Activated CD4-positive, alpha-beta T cell treated with anti-CD3 and anti-CD28 coated beads, Interleukin-2, amount 50 U/mL, for 16 hours (primary cell): ENCODE data around the gene KRTAP10-8.
"Not testable (repeated sequence)": the region's sequence is repeated elsewhere in the genome, so short reads cannot be mapped to it uniquely, and the experiment has no call there.

ENCODE experiments used
- DNase-seq: peaks from one replicate; pipeline ENCODE4 v3.0.0-alpha.2; 2020

The KRTAP10-8 gene

GRCh38 chr21:44599264-44600029 is 12.4 kb upstream of the KRTAP10-8 start:
- no peak for DNase-seq

DNA sequence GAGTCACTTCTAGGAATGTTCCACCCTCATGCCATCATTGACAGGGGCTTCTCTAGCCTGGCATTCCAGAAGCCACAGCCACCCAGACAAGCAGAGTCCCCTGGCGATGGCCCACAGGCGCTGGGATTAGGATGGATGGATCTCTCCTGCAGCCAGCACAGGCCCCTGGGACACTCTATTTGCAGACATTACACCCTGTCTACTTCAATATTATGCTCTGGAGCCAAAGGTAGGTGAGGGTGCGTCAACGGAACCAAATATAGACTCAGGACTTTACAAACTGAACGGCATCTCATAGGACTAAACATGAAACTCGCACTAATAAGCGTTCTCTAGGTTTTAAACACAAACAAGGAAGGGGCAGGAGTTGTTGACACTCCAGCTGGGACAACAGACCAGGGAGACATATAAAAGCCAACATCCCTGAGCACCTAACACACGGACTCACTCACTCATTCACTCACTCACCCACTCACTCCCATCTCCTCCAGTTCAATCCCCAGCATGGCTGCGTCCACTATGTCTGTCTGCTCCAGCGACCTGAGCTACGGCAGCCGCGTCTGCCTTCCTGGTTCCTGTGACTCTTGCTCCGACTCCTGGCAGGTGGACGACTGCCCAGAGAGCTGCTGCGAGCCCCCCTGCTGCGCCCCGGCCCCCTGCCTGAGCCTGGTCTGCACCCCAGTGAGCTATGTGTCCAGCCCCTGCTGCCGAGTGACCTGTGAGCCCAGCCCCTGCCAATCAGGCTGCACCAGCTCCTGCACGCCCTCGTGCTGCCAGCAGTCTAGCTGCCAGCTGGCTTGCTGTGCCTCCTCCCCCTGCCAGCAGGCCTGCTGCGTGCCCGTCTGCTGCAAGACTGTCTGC is 11.5 kb upstream of the KRTAP10-8 start, which contains the start of gene KRTAP10-7:
TSS of gene KRTAP10-7 (plus strand) at position 480 of the 861 bp plus-strand sequence. CDS start at position 505, 25 bp downstream.
- DNase-seq, result not testable (repeated sequence)

GRCh38 chr21:44601091-44601490 is 10.8 kb upstream of the KRTAP10-8 start:
- DNase-seq, result not testable (repeated sequence)

DNA sequence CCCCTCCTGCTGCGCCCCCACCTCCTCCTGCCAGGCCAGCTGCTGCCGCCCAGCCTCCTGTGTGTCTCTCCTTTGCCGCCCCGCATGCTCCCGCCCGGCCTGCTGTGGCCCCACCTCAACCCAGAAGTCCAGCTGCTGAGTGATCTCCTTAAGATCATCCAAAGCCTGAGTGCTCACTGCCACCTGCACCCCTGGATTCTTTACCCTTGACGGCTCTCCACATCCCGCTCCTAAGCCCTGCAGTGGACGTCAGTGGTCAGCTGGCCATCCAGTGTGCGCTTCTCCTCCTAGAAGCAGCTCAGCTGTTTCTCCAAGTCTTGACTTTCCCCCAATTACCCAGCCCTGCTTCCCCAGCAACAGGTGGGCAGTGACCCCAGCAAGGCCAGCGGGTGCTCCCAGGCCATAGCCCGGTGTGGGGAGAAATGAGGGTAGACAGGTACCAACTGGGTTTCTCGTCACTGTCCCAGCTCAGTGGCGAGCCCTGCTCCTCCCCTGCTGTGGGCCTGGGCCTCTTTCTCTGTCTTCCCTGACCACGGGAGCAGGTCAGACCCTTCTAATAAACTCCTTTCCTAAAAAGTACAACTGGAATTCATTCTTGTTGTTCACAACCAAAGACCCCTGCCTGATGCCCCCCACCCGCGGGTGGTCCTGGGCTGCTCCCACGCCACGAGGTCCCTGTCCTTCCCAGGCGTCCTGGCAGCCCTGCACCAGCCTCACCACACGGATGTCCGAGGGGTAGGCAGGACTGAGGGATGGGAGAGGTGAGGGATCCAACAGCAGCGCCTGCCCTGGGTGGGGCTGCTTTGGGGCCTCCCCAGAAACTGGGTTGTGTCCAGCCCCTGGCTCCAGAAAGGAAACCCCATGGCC is 10.1 kb upstream of the KRTAP10-8 start:
- DNase-seq, result no peak

DNA sequence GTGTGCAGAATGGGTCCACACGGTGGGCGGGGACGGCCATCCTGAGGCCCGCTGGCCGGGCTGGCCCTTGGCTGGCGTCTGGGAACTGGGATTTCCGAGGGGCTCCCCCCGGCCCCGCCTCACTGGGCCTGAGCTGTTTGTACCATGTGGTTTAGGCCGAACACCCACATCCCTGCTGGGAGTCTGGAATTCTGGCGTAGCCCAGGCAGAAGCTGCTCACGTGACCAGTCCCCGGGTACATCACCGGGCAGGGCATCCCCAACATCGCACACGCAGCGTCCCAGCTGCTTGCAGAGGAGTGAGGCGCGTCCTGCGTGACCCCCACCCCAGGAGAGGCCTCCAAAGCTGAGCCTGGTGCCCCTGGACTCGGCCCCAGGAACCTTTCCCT is 9.4 kb upstream of the KRTAP10-8 start:
- no peak for DNase-seq

GRCh38 chr21:44603109-44603875 is 8.6 kb upstream of the KRTAP10-8 start:
- no peak for DNase-seq

GRCh38 chr21:44603911-44604310 is 8.0 kb upstream of the KRTAP10-8 start:
- no peak for DNase-seq

DNA sequence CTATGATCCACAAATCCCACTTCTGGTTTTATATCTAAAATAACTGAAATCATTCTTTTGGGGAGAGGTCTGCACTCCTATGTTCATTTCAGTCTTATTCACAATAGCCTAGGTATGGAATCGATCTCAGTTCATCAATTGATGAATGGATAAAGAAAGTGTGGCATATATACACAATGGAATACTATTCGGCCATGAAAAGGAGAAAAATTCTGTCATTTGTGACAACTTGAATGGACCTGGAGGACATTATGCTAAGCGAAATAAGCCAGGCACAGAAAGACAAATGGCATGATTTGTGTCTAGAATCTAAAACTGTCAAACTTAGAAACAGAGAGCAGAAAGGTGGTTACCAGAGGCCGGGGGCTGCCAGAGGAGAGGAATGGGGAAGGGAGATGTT is 5.4 kb upstream of the KRTAP10-8 start:
- DNase-seq, result no peak

GRCh38 chr21:44609193-44609592 is 2.7 kb upstream of the KRTAP10-8 start:
- no peak for DNase-seq

- not testable (repeated sequence) for DNase-seq
Observed at GRCh38 chr21:44610157-44610843, 1.6 kb upstream of the KRTAP10-8 start.

GRCh38 chr21:44611551-44611950 is 328 bp upstream of the KRTAP10-8 start:
- no peak for DNase-seq

- no peak for DNase-seq
Observed at GRCh38 chr21:44612669-44613229, 870 bp downstream of the KRTAP10-8 start.

- no peak for DNase-seq
Observed at GRCh38 chr21:44613386-44614155, 1.7 kb downstream of the KRTAP10-8 start.

- no peak for DNase-seq
Observed at GRCh38 chr21:44614161-44614631, 2.3 kb downstream of the KRTAP10-8 start.

DNA sequence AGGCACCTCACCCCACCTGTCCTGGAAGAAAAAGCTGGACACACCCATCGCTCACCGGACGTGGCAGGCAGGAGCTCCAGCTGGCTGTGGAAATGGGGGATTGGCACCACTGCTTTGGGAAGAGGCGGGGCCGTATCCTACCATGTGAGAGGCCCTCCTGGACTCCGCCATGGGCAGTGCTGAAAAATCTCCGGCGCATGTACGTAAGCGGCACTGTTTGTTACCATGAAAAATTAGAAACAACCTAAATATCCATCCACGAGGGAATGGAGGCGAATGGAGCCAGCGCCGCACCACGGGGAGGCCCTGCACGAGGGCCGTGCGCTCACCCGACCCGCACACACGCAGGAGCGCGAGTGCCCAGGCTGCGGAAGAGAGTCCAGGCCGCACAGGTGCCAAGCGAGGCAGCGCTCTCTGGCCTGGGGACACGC is 3.1 kb downstream of the KRTAP10-8 start:
- DNase-seq, result no peak

DNA sequence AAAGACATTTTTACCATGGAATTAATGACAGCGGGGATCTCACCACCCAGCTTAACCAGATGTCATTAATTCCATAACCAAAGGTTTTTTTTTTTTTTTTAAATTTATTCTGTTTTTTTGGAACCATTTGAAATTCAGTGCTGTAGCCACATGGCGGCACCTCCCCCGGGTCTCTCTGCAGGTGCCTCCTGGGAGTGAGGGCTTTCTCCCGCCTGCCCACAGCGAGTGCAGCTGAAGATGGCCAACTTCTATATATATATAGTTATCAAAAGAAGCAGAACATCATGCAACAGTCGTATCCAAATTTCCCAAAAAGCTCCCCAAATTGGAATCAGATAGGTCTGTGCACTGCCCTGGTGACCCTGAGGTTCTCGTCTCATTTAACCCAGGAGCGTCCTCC is 3.6 kb downstream of the KRTAP10-8 start:
- no peak for DNase-seq

GRCh38 chr21:44615911-44616590 is 4.2 kb downstream of the KRTAP10-8 start:
- DNase-seq, result no peak

DNA sequence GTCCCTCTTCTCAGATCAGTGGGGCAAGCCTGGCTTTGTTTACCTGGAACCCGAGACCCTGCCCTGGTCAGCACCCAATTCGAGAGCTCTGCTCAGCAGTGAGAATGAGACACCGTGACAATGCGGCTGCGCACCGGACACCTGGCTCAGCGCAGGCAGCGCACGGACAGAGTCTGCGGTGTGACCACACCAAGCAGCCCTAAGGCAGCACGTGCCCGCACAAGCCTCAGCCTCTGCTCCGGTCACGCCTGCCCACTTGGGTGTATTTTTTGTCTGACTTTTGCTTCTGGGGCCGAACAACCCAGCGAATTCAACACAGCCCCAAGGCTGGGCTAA is 4.7 kb downstream of the KRTAP10-8 start:
- no peak for DNase-seq

GRCh38 chr21:44617071-44617501 is 5.2 kb downstream of the KRTAP10-8 start:
- no peak for DNase-seq

DNA sequence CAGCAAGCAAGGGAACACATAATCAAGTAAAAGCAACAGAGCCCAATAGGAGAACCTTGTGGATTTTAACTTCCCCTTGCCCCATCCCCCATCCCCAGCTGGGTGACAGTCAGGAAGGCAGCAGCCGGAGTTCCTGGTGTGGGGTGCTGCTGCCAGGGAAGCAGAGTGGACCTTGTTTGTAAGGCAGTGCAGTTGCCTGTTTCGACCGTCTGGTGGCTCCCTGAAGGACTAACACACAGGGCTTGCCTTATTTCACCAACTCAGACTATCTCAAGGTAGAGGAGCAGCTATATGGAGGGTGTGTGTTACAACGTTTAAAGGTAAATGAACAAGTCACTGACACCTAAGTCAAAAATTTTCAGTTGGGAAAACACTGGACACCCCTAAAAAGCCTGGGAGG is 6.6 kb downstream of the KRTAP10-8 start:
- no peak for DNase-seq
